Adrenal gland (tissue), 12 donors: Measurements from ENCODE around the gene MAGI1. TPM values are rescaled to one million over a fixed set of nuclear protein-coding genes. Genes with fewer than 3 reads are reported as not detected.

Experiments
- DNase-seq, 7 donors: peaks; one replicate each; pipeline ENCODE4 v3.0.0-alpha.2; 2019 to 2020
- H3K27ac ChIP-seq, 5 donors: fragments of 200-600 bp; sonication (generic) in 4 of 5; 1 replicate in 3 of 5; 2 replicates in 2 of 5; pipeline versions ENCODE4 v1.5.1 to v1.8.0; 2016 to 2020; ENCODE audit warnings: mild to moderate bottlenecking in 1 of 5
- H3K27me3 ChIP-seq: fragments of 200-600 bp; 2 replicates; pipeline ENCODE4 v1.8.0; 2021
- H3K36me3 ChIP-seq, 2 donors: fragments of 200-600 bp; replicated peaks in 1 of 2; 1 replicate in 1 of 2; 2 replicates in 1 of 2; pipeline versions ENCODE4 v1.5.1 to v1.8.0; 2018 to 2022
- H3K4me1 ChIP-seq, 2 donors: fragments of 200-600 bp; replicated peaks in 1 of 2; 1 replicate in 1 of 2; 2 replicates in 1 of 2; pipeline versions ENCODE4 v1.5.1 to v1.8.0; 2018 to 2021
- H3K4me3 ChIP-seq, 4 donors: fragments of 200-600 bp; sonication (generic) in 3 of 4; one replicate each; pipeline ENCODE4 v1.5.1; 2016 to 2018
- H3K9me3 ChIP-seq, 3 donors: fragments of 200-600 bp; sonication (generic) in 1 of 3; replicated peaks in 1 of 3; 1 replicate in 2 of 3; 2 replicates in 1 of 3; pipeline versions ENCODE4 v1.5.1 to v1.8.0; 2016 to 2021
- CTCF ChIP-seq, 6 experiments: fragments of 450-650 bp in 4 of 6; fragments of 200-600 bp in 2 of 6; sonication (generic) in 1 of 6; IDR thresholded peaks; 1 replicate in 5 of 6; 2 replicates in 1 of 6; pipeline versions ENCODE4 v1.5.1 to v1.8.0; 2016 to 2021; ENCODE audit warnings: antibody characterized with exemption in 6 of 6, mild to moderate bottlenecking in 2 of 6, moderate library complexity in 1 of 6
- POLR2A ChIP-seq, 2 donors: fragments of 450-650 bp; IDR thresholded peaks; one replicate each; pipeline ENCODE4 v1.6.1; 2017; ENCODE audit warnings: antibody characterized with exemption in 2 of 2, mild to moderate bottlenecking in 2 of 2, moderate library complexity in 1 of 2
- WGBS, 4 donors: extraction: QIAGEN DNeasy Blood & Tissue Kit in 2 of 4; methylation state at CpG; one replicate each; pipeline versions ENCODE4 v1.1.5 to v1.1.7; 2013 to 2017; 5-methylcytosine and 5-hydroxymethylcytosine counted together
- intact Hi-C, 2 donors: fragments of 100-400 bp; cut with DNase I; formaldehyde crosslinking; loops; one replicate each; pipeline versions ENCODE4 v1.14.1 to v1.15.0; 2022 to 2023
- polyA plus RNA-seq, 3 donors: library from polyadenylated mRNA; stranded (reverse); fragments of 200-250 nt in 2 of 3; fragments of 350-450 nt in 1 of 3; fragmentation: Illumina TruSeq in 1 of 3; extraction: RNeasy Lipid Tissue Mini Kit (QIAGEN cat#74804) in 1 of 3; gene quantifications; one replicate each; pipeline ENCODE4 v1.2.3, GENCODE V29; 2013 to 2014
- total RNA-seq, 9 donors: library from RNA; depleted of rRNA in 4 of 9; stranded (reverse); fragments of >200 nt in 4 of 9; fragments of 120-200 nt in 1 of 9; fragmentation: NEBNext Ultra II Directional in 1 of 9; extraction: Animal tissue kit (Norgen Biotek cat#: 25700) in 1 of 9; gene quantifications; one replicate each; pipeline versions ENCODE4 v1.1.0 to v1.2.4, GENCODE V29; 2013 to 2023
- donor health status: healthy with polysubstance abuse.
- donor health status: Bipolar disorder and iron deficiency.
- donor health status: DM: yes; HTN: yes; CAD: no.
- donor health status: DM: no; HTN: no; CAD: no.
- donor health status: DM: no; HTN: no; CAD: no.
- donor health status: DM: yes; HTN: yes; CAD: no.

MAGI1 gene
- total and polyA plus RNA-seq, 12 donors, result 4.8 to 31.6 (median 18.5) TPM

GRCh38 chr3:65971293-65972252, 67.1 kb downstream of the MAGI1 start:
- intact Hi-C loops, result loop anchor here in 1 of 2 donors (10.0 kb wide), 1 partner anchor 63 kb away; the partner anchor contains the start of gene MAGI1
- Histone ChIP-seq H3K4me3 (no peak overlapping the region), H3K36me3 (no peaks in the 10 kb centered on the region), H3K9me3 (no peaks in the 10 kb centered on the region), H3K4me1 (no peaks in the 10 kb centered on the region), H3K27ac (no peak overlapping the region), H3K27me3 (no peaks in the 10 kb centered on the region)
- TF ChIP-seq POLR2A (IDR thresholded peaks at IDR 0.05) (no peak), CTCF (IDR thresholded peaks at IDR 0.05) (no peak)
- no peak for DNase-seq
- WGBS, 4 donors, result 67 to 75% (median 72%) methylated on average over 7 of the region's 7 CpGs

- H3K4me3 ChIP-seq, result no peak overlapping the region
- H3K4me1 ChIP-seq, result peaks cover 6% of the 10 kb centered on the region in 2 donors
- intact Hi-C loops, result no loop called here
- H3K9me3 ChIP-seq, result no peaks in the 10 kb centered on the region
- H3K27me3 ChIP-seq, result no peaks in the 10 kb centered on the region
- no peak overlapping the region for H3K27ac ChIP-seq
- 89 to 95% (median 92%) methylated on average over 5 of the region's 5 CpGs for WGBS, 4 donors
- no peak for DNase-seq
- no peaks in the 10 kb centered on the region for H3K36me3 ChIP-seq
- TF ChIP-seq POLR2A (IDR thresholded peaks at IDR 0.05) (no peak), CTCF (IDR thresholded peaks at IDR 0.05) (no peak)
These were observed 69.7 kb downstream of the MAGI1 start for GRCh38 chr3:65968996-65969395.

GRCh38 chr3:65967451-65967850, 71.3 kb downstream of the MAGI1 start:
- 75 to 97% (median 88%) methylated on average over 3 of the region's 3 CpGs for WGBS, 4 donors
- DNase-seq, result no peak
- H3K36me3 ChIP-seq, result no peaks in the 10 kb centered on the region
- no peak overlapping the region for H3K4me3 ChIP-seq
- intact Hi-C loops, result no loop called here
- no peak overlapping the region for H3K27ac ChIP-seq
- no peaks in the 10 kb centered on the region for H3K27me3 ChIP-seq
- peaks cover 8 to 14% of the 10 kb centered on the region in 2 donors for H3K4me1 ChIP-seq
- no peaks in the 10 kb centered on the region for H3K9me3 ChIP-seq
- TF ChIP-seq CTCF (IDR thresholded peaks at IDR 0.05) (no peak), POLR2A (IDR thresholded peaks at IDR 0.05) (no peak)

GRCh38 chr3:65964838-65965237, 73.9 kb downstream of the MAGI1 start:
- Histone ChIP-seq H3K4me3 (no peak overlapping the region), H3K27me3 (no peaks in the 10 kb centered on the region), H3K9me3 (no peaks in the 10 kb centered on the region), H3K27ac (no peak overlapping the region), H3K4me1 (peaks cover 17 to 30% of the 10 kb centered on the region in 2 donors), H3K36me3 (no peaks in the 10 kb centered on the region)
- DNase-seq, result no peak
- 92 to 94% (median 94%) methylated on average over 3 of the region's 3 CpGs for WGBS, 4 donors
- no peak for TF ChIP-seq CTCF (IDR thresholded peaks at IDR 0.05)
- TF ChIP-seq POLR2A (IDR thresholded peaks at IDR 0.05), result no peak
- intact Hi-C loops, result no loop called here
